Measurements from ENCODE around the gene ATAD3B.
A peak's percentile ranks its signal among the peaks of the same experiment; 100 is the strongest.

The ATAD3B gene

GRCh38 chr1:1437033-1437903 is 34.3 kb upstream of the ATAD3B start:
- no peaks in the 10 kb centered on the region for H3K9me3 ChIP-seq (ENCODE audit: insufficient read depth, low read length)
- H4K20me1 ChIP-seq (ENCODE audit: insufficient read depth, low read length): no peaks in the 10 kb centered on the region
- H3K79me2 ChIP-seq (ENCODE audit: low read length): no peaks in the 10 kb centered on the region
- peak overlapping the region; percentile 28; the same call in 1 of the 2 replicates for H3K27ac ChIP-seq (ENCODE audit: low read length)
- TF ChIP-seq EZH2phosphoT487 (IDR thresholded peaks at IDR 0.05; ENCODE audit: low read depth): no peak
- peak overlapping the region; percentile 75 for H3K4me2 ChIP-seq (ENCODE audit: low read length)
- peak overlapping the region; percentile 31; the same call in 1 of the 2 replicates for H3K9ac ChIP-seq (ENCODE audit: low read length)
- H3K4me3 ChIP-seq (ENCODE audit: low read length): peak overlapping the region; percentile 41; the same call in 1 of the 2 replicates
- H2AFZ ChIP-seq (ENCODE audit: low read depth, low read length): no peak overlapping the region
- H3K36me3 ChIP-seq (replicated peaks; ENCODE audit: low read depth, low read length): no peaks in the 10 kb centered on the region
- H3K4me1 ChIP-seq (ENCODE audit: low read length): peaks cover 26% of the 10 kb centered on the region
- H3K27me3 ChIP-seq (ENCODE audit: low read depth, low read length): no peaks in the 10 kb centered on the region

DNA sequence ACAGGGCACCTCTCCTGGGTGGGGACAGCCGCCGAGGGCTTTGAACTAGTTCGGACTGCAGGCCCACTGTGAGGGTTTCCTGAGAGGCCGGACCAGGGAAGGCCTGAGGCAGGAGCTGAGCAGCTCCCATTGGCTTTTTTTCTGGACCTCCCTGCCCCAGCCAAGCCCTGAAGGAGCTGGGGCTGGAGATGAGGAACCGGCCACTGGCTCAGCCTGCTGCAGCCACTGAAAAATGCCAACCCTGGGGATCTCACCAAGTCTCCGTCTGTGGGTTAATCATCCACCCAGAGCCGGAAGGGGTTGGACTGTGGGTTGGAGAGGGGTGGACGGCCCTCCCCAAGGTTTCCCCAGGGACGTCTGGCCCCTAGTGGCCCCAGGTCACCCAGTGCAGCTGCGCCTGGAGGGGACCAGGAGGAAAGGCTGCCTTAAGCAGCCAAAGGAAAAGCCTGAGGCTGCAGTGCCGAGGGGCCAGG is 33.6 kb upstream of the ATAD3B start:
- Histone ChIP-seq H3K79me2 (ENCODE audit: low read length) (no peaks in the 10 kb centered on the region), H3K9ac (ENCODE audit: low read length) (peak overlapping the region; percentile 31; the same call in 1 of the 2 replicates), H3K4me2 (ENCODE audit: low read length) (peak overlapping the region; percentile 75), H4K20me1 (ENCODE audit: insufficient read depth, low read length) (no peaks in the 10 kb centered on the region), H3K4me1 (ENCODE audit: low read length) (peaks cover 26% of the 10 kb centered on the region), H3K4me3 (ENCODE audit: low read length) (peak overlapping the region; percentile 41), H3K36me3 (replicated peaks; ENCODE audit: low read depth, low read length) (no peaks in the 10 kb centered on the region), H3K27me3 (ENCODE audit: low read depth, low read length) (no peaks in the 10 kb centered on the region), H2AFZ (ENCODE audit: low read depth, low read length) (peak overlapping the region; percentile 22; the same call in 1 of the 2 replicates), H3K9me3 (ENCODE audit: insufficient read depth, low read length) (no peaks in the 10 kb centered on the region), H3K27ac (ENCODE audit: low read length) (peak overlapping the region; percentile 28; the same call in 1 of the 2 replicates)
- no peak for TF ChIP-seq EZH2phosphoT487 (IDR thresholded peaks at IDR 0.05; ENCODE audit: low read depth)
- TF ChIP-seq, protein P1, sequence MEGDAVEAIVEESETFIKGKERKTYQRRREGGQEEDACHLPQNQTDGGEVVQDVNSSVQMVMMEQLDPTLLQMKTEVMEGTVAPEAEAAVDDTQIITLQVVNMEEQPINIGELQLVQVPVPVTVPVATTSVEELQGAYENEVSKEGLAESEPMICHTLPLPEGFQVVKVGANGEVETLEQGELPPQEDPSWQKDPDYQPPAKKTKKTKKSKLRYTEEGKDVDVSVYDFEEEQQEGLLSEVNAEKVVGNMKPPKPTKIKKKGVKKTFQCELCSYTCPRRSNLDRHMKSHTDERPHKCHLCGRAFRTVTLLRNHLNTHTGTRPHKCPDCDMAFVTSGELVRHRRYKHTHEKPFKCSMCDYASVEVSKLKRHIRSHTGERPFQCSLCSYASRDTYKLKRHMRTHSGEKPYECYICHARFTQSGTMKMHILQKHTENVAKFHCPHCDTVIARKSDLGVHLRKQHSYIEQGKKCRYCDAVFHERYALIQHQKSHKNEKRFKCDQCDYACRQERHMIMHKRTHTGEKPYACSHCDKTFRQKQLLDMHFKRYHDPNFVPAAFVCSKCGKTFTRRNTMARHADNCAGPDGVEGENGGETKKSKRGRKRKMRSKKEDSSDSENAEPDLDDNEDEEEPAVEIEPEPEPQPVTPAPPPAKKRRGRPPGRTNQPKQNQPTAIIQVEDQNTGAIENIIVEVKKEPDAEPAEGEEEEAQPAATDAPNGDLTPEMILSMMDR (IDR thresholded peaks at IDR 0.05; ENCODE audit: low read depth, low read length): no peak

- H3K9ac ChIP-seq (ENCODE audit: low read length): peak overlapping the region; percentile 31; the same call in 1 of the 2 replicates
These were observed 32.8 kb upstream of the ATAD3B start for GRCh38 chr1:1438531-1439381.

More at GRCh38 chr1:1438531-1439381, 32.8 kb upstream of the ATAD3B start:
- Histone ChIP-seq H3K4me3 (ENCODE audit: low read length) (peak overlapping the region; percentile 41), H3K27ac (ENCODE audit: low read length) (0 out of 2 replicates have a peak overlapping the region, but pooled peaks have one; percentile 28), H3K4me1 (ENCODE audit: low read length) (peaks cover 26% of the 10 kb centered on the region), H3K36me3 (replicated peaks; ENCODE audit: low read depth, low read length) (no peaks in the 10 kb centered on the region), H3K9me3 (ENCODE audit: insufficient read depth, low read length) (no peaks in the 10 kb centered on the region), H3K4me2 (ENCODE audit: low read length) (peak overlapping the region; percentile 75), H3K27me3 (ENCODE audit: low read depth, low read length) (no peaks in the 10 kb centered on the region), H2AFZ (ENCODE audit: low read depth, low read length) (no peak overlapping the region; the same call in 1 of the 2 replicates), H4K20me1 (ENCODE audit: insufficient read depth, low read length) (no peaks in the 10 kb centered on the region), H3K79me2 (ENCODE audit: low read length) (no peaks in the 10 kb centered on the region)
- TF ChIP-seq, protein P1 (IDR thresholded peaks at IDR 0.05; ENCODE audit: low read depth, low read length): no peak
- TF ChIP-seq EZH2phosphoT487 (IDR thresholded peaks at IDR 0.05; ENCODE audit: low read depth): no peak
